Ramos (cell line): Measurements from ENCODE around the gene SETBP1.

Experiments used
- in situ Hi-C: fragments of 300-500 bp; cut with MboI; formaldehyde crosslinking; loops from one replicate; pipeline ENCODE4 v1.14.3; 2022; ENCODE audit warnings: low sequenced_read_pairs; ENCODE audit not compliant: unreplicated experiment

The SETBP1 gene

DNA sequence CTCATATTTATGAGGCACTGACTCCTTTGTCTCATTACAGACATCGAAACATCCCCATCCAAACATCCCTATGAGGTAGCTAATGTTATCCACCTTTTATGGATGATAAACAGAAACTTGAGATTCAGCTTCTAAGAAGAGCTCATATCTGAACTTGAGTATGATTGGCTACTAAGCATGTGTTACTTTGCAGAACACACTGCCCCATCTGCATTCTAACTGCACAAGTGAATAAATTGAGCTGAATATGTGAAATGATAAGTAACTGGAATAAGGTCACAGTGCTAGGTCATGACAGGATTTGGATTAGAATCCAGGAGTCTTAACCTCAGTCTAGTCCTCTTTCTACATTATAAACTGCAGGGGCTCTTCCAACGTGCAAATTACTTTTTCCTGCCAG lies 172.7 kb downstream of the SETBP1 start:
- in situ Hi-C loops: no loop called here

- in situ Hi-C loops: no loop called here
Observed at GRCh38 chr18:44855681-44856080, 175.0 kb downstream of the SETBP1 start.

GRCh38 chr18:44856157-44856556 lies 175.5 kb downstream of the SETBP1 start:
- in situ Hi-C loops: no loop called here

DNA sequence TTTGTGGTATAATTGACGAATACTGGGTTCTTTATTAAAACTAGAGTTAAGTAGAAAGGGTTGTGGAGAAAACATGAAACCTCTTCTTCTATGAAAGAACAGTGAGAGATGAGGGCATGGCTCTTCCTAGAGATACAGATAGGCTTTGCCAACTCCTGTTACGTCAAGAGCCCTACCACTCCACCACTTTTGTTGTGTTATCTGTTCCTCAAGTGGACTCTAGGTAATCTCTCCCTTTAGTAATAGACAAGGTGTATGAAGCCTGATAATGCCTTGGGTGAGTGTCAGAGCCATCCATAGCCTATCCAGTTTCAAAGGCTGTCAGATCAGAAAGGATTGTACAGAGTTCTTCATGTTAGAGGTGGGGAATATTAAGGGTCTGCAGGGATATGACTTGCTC lies 176.4 kb downstream of the SETBP1 start:
- in situ Hi-C loops: no loop called here

GRCh38 chr18:44857744-44858491 lies 177.2 kb downstream of the SETBP1 start:
- in situ Hi-C loops: no loop called here

- in situ Hi-C loops: no loop called here
Observed at GRCh38 chr18:44859263-44859662, 178.6 kb downstream of the SETBP1 start.

DNA sequence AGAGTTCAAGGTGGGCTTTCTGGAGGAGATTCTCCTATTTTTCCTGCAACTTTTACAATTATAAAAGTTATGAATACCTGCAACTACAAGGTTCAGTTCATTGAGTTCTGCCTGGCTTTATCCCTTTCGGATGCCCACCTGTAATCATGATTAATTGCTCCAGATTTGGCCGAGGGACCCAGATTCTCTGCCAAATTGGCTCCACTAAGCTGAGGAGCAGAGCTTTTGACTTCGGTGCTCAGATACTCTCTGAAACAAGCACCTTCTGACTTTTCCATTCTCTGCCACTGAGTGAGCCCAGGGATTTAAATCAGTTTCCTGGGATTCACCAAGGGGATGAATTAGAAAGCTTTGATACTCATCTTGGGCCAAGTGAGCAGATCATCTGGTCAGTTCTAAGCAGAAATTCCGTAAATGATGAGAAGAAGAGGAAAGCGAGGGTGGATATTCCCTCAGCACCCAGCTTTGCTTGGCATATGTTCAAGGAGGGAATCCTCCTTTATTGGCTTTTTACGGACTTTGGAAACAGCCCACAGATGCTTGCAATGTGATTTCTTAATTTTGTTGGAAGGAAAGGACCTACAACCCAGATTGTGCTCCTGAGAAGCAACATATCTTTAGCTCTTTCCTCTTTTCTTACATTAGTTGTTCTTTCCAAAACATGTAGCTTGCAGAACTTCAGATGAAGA lies 179.2 kb downstream of the SETBP1 start:
- in situ Hi-C loops: no loop called here

DNA sequence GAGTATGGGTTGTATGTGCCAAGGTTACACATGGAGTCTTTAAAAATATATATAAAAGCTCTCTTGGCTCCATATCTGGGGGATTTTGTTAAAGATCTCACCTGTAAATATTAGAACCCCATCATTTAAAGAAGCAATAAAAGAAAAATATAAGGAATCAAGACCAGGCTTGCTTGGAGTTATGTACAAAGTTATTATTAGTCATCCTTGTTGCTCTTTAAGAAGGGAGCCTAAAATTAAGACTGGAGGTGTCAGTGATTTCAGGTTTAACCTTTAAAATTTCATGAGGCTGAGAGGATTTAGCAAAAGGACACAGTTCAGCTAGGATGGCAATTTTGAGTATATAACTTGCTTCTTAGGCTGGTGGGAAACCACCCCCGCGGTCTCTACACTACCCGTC lies 181.4 kb downstream of the SETBP1 start:
- in situ Hi-C loops: no loop called here

DNA sequence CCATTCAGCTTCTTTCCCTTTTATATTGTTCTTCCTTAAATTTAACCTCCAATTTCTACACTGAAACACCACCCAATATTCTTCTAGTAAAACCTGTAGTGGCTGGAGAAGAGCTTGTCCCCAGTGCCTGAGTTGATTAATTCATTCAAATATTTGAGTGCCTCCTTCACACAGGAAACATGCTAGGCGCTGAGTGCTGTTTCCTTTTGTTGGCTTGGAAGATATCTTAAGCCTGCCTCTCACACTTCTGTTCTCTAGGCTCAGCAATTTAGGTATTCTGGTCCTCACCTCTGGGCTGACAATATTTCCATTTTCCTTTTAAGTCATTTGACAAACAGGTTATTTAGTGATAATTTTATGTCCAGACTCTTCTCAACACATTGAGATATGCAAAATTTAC lies 185.4 kb downstream of the SETBP1 start:
- in situ Hi-C loops: no loop called here

DNA sequence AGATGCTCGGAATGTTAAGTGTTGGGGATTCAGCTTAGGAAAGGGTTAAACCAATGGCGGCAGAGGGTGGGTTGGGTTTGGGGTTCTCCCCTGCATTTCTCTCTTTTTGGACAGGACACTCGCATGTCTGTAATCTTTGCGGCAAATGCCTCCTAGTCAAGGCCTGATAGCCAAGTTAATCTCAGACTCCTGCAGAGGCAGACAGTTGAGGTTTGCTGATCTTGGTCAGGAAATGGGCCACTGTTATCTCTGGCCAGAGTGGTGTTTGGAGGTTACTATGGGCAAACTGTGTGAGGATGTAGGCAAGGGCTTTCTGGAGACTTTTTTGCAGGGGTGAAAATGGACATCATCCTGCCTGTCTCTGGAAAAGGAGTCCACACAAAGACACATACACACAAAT lies 188.8 kb downstream of the SETBP1 start:
- in situ Hi-C loops: no loop called here

DNA sequence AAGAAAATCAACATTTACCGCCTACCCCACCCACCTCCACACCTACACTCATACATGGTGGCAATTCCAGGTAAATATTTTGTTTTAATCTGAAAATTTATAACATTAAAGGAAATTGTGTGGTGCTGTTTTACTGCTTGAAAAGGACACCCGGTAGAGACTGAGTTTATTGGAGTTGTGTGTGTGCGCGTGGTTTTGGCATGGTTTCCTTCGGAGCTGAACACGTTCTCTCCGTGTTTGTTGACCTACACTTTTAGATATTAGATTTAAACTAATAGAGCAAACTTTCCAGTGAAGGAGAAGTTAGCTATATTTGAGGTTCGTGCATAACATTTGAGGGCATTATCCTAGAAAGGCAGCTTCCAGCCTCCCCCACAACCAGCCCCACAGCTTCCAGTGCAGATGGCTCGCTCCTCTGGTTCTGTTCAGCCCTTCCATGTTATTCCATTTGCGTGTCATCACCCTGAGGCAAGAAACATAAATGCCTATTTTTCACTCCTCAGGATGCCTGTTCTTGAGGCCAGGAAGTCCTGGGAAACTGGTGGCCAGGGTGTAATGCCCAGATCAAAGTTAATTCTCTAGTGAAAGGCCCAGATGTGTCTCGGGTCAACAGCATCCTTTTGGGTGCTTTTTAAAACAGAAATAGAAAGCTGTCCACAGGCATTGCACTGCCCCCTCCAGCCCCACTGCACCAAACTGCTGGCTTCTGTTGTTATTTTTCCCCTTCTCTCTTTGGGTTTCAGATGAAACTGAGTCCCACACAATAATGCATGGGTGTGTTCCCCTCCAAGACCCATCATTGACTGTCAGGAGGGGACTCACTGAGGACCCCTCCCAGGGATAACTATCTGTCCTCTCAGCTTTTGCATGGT lies 190.2 kb downstream of the SETBP1 start:
- in situ Hi-C loops: no loop called here

- in situ Hi-C loops: no loop called here
Observed at GRCh38 chr18:44871771-44872170, 191.1 kb downstream of the SETBP1 start.

- in situ Hi-C loops: loop anchor here (25.0 kb wide), 1 partner anchor 336 kb away; no protein-coding TSS in a partner anchor
Observed at GRCh38 chr18:44876024-44876423, 195.3 kb downstream of the SETBP1 start.

GRCh38 chr18:44876755-44877154 lies 196.1 kb downstream of the SETBP1 start:
- in situ Hi-C loops: loop anchor here (25.0 kb wide), 1 partner anchor 336 kb away; no protein-coding TSS in a partner anchor

- in situ Hi-C loops: loop anchor here (25.0 kb wide), 1 partner anchor 334 kb away; no protein-coding TSS in a partner anchor
Observed at GRCh38 chr18:44878335-44878734, 197.6 kb downstream of the SETBP1 start.

GRCh38 chr18:44880170-44880569 lies 199.5 kb downstream of the SETBP1 start:
- in situ Hi-C loops: loop anchor here (25.0 kb wide), 1 partner anchor 332 kb away; no protein-coding TSS in a partner anchor

DNA sequence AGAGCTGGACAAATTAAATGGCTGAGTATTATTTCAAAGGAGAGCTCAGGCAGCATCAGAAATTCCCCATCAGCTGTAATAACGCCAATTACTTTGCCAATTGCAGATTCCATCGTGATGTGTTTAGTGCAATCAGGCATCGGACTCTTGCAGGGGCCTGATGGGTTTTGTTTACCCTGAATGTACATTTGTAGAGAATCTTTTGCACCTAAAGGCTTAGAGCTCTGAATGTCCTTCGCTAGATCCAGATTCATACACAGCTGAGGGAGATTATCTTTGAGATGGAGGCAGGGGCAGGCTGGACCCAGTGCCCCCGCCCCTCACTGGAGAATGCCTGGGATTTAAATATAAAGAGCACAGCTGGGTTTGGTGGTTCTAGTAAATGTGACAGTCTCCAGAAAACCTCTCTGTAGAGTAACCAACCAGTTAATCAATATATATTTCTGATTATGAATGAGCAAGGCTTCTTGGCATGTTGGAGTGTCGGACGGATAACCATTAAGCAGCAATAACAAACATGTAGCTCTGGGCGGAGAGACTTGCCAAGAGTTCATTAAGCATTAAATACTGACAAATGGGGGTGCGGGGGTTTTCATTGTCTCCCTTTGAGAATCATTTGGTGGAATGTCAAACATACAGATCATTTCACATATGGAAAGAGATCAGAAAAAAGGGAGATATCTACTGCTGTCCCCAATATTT lies 200.9 kb downstream of the SETBP1 start:
- in situ Hi-C loops: loop anchor here (25.0 kb wide), 1 partner anchor 331 kb away; no protein-coding TSS in a partner anchor

- in situ Hi-C loops: loop anchor here (25.0 kb wide), 1 partner anchor 330 kb away; no protein-coding TSS in a partner anchor
Observed at GRCh38 chr18:44882163-44882868, 201.6 kb downstream of the SETBP1 start.

DNA sequence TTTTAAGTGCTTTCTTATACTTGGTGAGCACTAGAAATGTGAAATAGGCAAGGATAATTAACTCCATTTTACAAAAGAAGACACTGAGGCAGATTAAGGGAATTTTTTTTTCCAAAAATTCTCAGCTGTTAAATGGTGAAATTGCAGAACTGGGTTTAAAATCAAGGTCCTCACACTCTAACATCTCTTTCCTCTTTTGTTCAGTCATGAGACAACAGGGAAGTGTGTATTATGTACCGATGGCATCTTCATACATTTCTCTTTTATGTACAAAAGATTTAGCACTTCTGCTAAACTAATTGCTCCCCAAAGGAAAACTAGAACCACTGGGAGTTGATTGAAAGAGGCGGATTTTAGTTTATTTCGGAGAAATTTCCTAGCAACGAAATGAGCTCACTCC lies 203.0 kb downstream of the SETBP1 start:
- in situ Hi-C loops: loop anchor here (25.0 kb wide), 1 partner anchor 329 kb away; no protein-coding TSS in a partner anchor
